ENCODE data around the gene SMAD9.

SMAD9 gene

DNA sequence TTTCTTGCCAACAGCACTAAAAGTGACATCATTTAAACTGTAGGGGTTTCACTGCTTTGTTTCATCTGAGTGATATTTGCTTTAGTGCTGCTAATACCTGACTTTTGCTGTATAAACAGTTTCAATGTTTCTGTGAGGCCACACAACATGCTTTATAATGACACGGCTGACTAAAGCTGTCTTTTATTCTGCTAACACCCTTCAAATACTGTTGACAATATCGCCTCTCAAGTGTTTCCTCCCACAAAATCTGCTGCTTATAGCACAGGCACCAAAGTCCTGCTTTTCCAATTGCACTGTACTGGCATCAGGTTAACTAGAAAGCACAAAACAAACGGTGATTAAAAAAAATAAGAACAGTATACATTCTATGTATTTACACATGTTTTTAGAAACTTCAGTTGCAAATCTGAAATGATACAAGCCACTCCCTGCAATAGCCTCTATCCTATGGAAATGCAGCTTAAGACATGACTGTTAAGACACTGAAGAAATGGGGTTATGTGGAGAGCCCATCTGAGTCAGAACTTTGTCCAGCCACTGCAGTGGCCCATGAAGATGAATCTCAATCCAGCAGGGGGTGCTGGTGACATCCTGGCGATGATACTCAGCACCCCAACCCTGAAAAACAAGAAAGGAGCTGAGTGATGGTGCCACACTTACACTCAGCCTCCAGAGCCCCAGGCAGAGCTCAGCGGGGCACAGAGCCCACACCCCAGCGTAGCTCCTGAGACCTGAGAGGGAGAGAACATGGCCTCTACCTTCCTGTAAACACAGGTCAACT lies 71.6 kb downstream of the SMAD9 start:
- Histone ChIP-seq H3K9me3 (ENCODE audit: control insufficient read depth in 5 of 5, low read length in 5 of 5) (no peaks in the 10 kb centered on the region), H3K36me3 (ENCODE audit: control insufficient read depth in 5 of 5, insufficient read depth in 5 of 5, low read length in 5 of 5) (peaks cover 0 to 6% (median 0%) of the 10 kb centered on the region in 5 donors), H3K27ac (ENCODE audit: low read depth, low read length) (no peak overlapping the region), H3K9ac (ENCODE audit: low read length in 5 of 5) (peak overlapping the region in 1 of 5 donors; percentile 31), H3K4me1 (ENCODE audit: control insufficient read depth in 5 of 5, insufficient read depth in 5 of 5, low read length in 5 of 5) (peaks cover 0 to 6% (median 3%) of the 10 kb centered on the region in 5 donors), H3K27me3 (ENCODE audit: control insufficient read depth in 5 of 5, insufficient read depth in 4 of 5, low read length in 5 of 5) (no peaks in the 10 kb centered on the region), H3K4me3 (ENCODE audit: low read depth in 1 of 5, low read length in 5 of 5) (no peak overlapping the region)

- H3K27ac ChIP-seq (ENCODE audit: low read depth, low read length), result no peak overlapping the region
- H3K9me3 ChIP-seq (ENCODE audit: control insufficient read depth in 5 of 5, low read length in 5 of 5), result no peaks in the 10 kb centered on the region
- H3K36me3 ChIP-seq (ENCODE audit: control insufficient read depth in 5 of 5, insufficient read depth in 5 of 5, low read length in 5 of 5), result peaks cover 0 to 4% (median 0%) of the 10 kb centered on the region in 5 donors
- no peak overlapping the region for H3K4me3 ChIP-seq (ENCODE audit: low read depth in 1 of 5, low read length in 5 of 5)
- H3K4me1 ChIP-seq (ENCODE audit: control insufficient read depth in 5 of 5, insufficient read depth in 5 of 5, low read length in 5 of 5), result peaks cover 0 to 6% (median 3%) of the 10 kb centered on the region in 5 donors
- no peaks in the 10 kb centered on the region for H3K27me3 ChIP-seq (ENCODE audit: control insufficient read depth in 5 of 5, insufficient read depth in 4 of 5, low read length in 5 of 5)
- no peak overlapping the region for H3K9ac ChIP-seq (ENCODE audit: low read length in 5 of 5)
Measured at GRCh38 chr13:36847606-36848005, 72.4 kb downstream of the SMAD9 start.

- peaks cover 0 to 4% (median 0%) of the 10 kb centered on the region in 5 donors for H3K36me3 ChIP-seq (ENCODE audit: control insufficient read depth in 5 of 5, insufficient read depth in 5 of 5, low read length in 5 of 5)
- H3K4me3 ChIP-seq (ENCODE audit: low read depth in 1 of 5, low read length in 5 of 5), result no peak overlapping the region
- no peaks in the 10 kb centered on the region for H3K9me3 ChIP-seq (ENCODE audit: control insufficient read depth in 5 of 5, low read length in 5 of 5)
- no peak overlapping the region for H3K27ac ChIP-seq (ENCODE audit: low read depth, low read length)
- H3K9ac ChIP-seq (ENCODE audit: low read length in 5 of 5), result no peak overlapping the region
- no peaks in the 10 kb centered on the region for H3K4me1 ChIP-seq (ENCODE audit: control insufficient read depth in 5 of 5, insufficient read depth in 5 of 5, low read length in 5 of 5)
- H3K27me3 ChIP-seq (ENCODE audit: control insufficient read depth in 5 of 5, insufficient read depth in 4 of 5, low read length in 5 of 5), result no peaks in the 10 kb centered on the region
Measured at GRCh38 chr13:36841391-36841790, 78.6 kb downstream of the SMAD9 start.

DNA sequence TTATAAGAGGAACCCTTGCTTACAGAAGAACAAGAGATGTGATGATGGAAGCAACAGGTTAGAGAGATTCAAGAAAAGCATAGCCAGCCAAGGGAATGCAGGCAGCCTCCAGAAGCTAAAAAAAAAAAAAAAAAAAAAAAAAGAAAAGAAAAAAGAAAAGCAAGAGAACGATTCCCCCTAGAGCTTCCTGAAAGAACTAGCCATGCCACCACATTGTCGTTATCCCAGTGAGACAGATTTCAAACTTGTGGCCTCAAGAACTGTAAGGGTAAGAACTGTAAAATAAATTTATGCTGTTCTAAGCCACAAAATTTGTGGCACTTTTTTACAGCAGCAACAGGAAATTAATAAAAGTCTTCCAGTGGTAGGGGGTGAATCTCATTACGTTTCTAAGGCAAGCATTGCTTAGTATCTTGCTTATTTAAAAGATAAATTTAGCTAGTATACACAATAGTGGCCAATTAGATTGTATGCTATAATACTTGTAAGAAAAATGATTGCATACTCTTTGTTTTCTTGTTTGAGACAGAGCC lies 79.3 kb downstream of the SMAD9 start:
- H3K4me3 ChIP-seq (ENCODE audit: low read depth in 1 of 5, low read length in 5 of 5), result no peak overlapping the region
- H3K27me3 ChIP-seq (ENCODE audit: control insufficient read depth in 5 of 5, insufficient read depth in 4 of 5, low read length in 5 of 5), result no peaks in the 10 kb centered on the region
- no peaks in the 10 kb centered on the region for H3K4me1 ChIP-seq (ENCODE audit: control insufficient read depth in 5 of 5, insufficient read depth in 5 of 5, low read length in 5 of 5)
- H3K9ac ChIP-seq (ENCODE audit: low read length in 5 of 5), result no peak overlapping the region
- H3K9me3 ChIP-seq (ENCODE audit: control insufficient read depth in 5 of 5, low read length in 5 of 5), result no peaks in the 10 kb centered on the region
- no peak overlapping the region for H3K27ac ChIP-seq (ENCODE audit: low read depth, low read length)
- H3K36me3 ChIP-seq (ENCODE audit: control insufficient read depth in 5 of 5, insufficient read depth in 5 of 5, low read length in 5 of 5), result peaks cover 0 to 4% (median 0%) of the 10 kb centered on the region in 5 donors

DNA sequence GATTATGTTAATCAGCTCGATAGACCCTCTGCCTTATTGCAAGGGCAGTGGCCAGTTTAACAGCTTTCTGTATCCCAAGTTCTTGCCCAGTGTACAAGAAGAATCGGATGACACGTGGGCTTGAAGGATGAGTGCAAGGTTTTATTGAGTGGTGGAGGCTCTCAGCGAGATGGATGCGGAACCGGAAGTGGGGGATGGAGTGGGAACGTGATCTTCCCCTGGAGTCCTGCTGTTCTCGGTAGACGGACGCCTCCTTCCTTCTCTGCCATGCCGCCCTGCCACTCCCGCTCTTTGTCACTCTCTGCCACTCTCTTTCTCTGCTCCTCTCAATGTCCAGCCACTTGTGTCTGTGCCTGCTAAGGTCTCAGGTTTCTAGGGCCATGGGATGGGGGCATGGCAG lies 80.1 kb downstream of the SMAD9 start:
- no peaks in the 10 kb centered on the region for H3K9me3 ChIP-seq (ENCODE audit: control insufficient read depth in 5 of 5, low read length in 5 of 5)
- H3K27ac ChIP-seq (ENCODE audit: low read depth, low read length), result no peak overlapping the region
- H3K36me3 ChIP-seq (ENCODE audit: control insufficient read depth in 5 of 5, insufficient read depth in 5 of 5, low read length in 5 of 5), result peaks cover 0 to 4% (median 0%) of the 10 kb centered on the region in 5 donors
- H3K27me3 ChIP-seq (ENCODE audit: control insufficient read depth in 5 of 5, insufficient read depth in 4 of 5, low read length in 5 of 5), result no peaks in the 10 kb centered on the region
- H3K9ac ChIP-seq (ENCODE audit: low read length in 5 of 5), result no peak overlapping the region
- H3K4me3 ChIP-seq (ENCODE audit: low read depth in 1 of 5, low read length in 5 of 5), result no peak overlapping the region
- H3K4me1 ChIP-seq (ENCODE audit: control insufficient read depth in 5 of 5, insufficient read depth in 5 of 5, low read length in 5 of 5), result no peaks in the 10 kb centered on the region

- no peaks in the 10 kb centered on the region for H3K9me3 ChIP-seq (ENCODE audit: control insufficient read depth in 5 of 5, low read length in 5 of 5)
- no peaks in the 10 kb centered on the region for H3K27me3 ChIP-seq (ENCODE audit: control insufficient read depth in 5 of 5, insufficient read depth in 4 of 5, low read length in 5 of 5)
- H3K27ac ChIP-seq (ENCODE audit: low read depth, low read length), result no peak overlapping the region
- no peak overlapping the region for H3K9ac ChIP-seq (ENCODE audit: low read length in 5 of 5)
- H3K4me3 ChIP-seq (ENCODE audit: low read depth in 1 of 5, low read length in 5 of 5), result no peak overlapping the region
- peaks cover 0 to 4% (median 3%) of the 10 kb centered on the region in 5 donors for H3K36me3 ChIP-seq (ENCODE audit: control insufficient read depth in 5 of 5, insufficient read depth in 5 of 5, low read length in 5 of 5)
- H3K4me1 ChIP-seq (ENCODE audit: control insufficient read depth in 5 of 5, insufficient read depth in 5 of 5, low read length in 5 of 5), result no peaks in the 10 kb centered on the region
Measured at GRCh38 chr13:36839281-36839680, 80.8 kb downstream of the SMAD9 start.

GRCh38 chr13:36837354-36838092 lies 82.5 kb downstream of the SMAD9 start:
- Histone ChIP-seq H3K9me3 (ENCODE audit: control insufficient read depth in 5 of 5, low read length in 5 of 5) (no peaks in the 10 kb centered on the region), H3K27me3 (ENCODE audit: control insufficient read depth in 5 of 5, insufficient read depth in 4 of 5, low read length in 5 of 5) (no peaks in the 10 kb centered on the region), H3K4me1 (ENCODE audit: control insufficient read depth in 5 of 5, insufficient read depth in 5 of 5, low read length in 5 of 5) (no peaks in the 10 kb centered on the region), H3K36me3 (ENCODE audit: control insufficient read depth in 5 of 5, insufficient read depth in 5 of 5, low read length in 5 of 5) (peaks cover 0 to 5% (median 2%) of the 10 kb centered on the region in 5 donors), H3K4me3 (ENCODE audit: low read depth in 1 of 5, low read length in 5 of 5) (no peak overlapping the region), H3K27ac (ENCODE audit: low read depth, low read length) (no peak overlapping the region), H3K9ac (ENCODE audit: low read length in 5 of 5) (no peak overlapping the region)

DNA sequence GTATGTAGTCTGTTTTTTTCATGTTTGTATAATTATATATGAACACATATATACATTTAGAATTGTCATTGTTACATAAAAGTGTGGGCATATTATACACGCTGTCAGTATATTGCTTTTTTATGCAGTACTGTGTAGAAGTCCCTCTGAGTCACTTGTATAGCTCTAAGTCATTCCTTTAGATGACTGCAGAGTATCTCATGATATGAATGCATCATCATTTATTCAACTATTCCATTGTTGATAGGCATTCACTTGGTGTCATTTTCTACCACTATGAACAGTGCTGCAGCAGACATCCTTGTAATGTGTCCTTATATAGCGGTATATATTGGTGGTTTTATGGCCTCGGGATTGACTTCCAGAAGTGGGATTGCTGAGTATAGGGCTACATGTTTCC lies 85.7 kb downstream of the SMAD9 start:
- Histone ChIP-seq H3K27me3 (ENCODE audit: control insufficient read depth in 5 of 5, insufficient read depth in 4 of 5, low read length in 5 of 5) (no peaks in the 10 kb centered on the region), H3K9ac (ENCODE audit: low read length in 5 of 5) (no peak overlapping the region), H3K9me3 (ENCODE audit: control insufficient read depth in 5 of 5, low read length in 5 of 5) (no peaks in the 10 kb centered on the region), H3K4me1 (ENCODE audit: control insufficient read depth in 5 of 5, insufficient read depth in 5 of 5, low read length in 5 of 5) (no peaks in the 10 kb centered on the region), H3K27ac (ENCODE audit: low read depth, low read length) (no peak overlapping the region), H3K4me3 (ENCODE audit: low read depth in 1 of 5, low read length in 5 of 5) (no peak overlapping the region), H3K36me3 (ENCODE audit: control insufficient read depth in 5 of 5, insufficient read depth in 5 of 5, low read length in 5 of 5) (peaks cover 6 to 12% (median 10%) of the 10 kb centered on the region in 5 donors)

DNA sequence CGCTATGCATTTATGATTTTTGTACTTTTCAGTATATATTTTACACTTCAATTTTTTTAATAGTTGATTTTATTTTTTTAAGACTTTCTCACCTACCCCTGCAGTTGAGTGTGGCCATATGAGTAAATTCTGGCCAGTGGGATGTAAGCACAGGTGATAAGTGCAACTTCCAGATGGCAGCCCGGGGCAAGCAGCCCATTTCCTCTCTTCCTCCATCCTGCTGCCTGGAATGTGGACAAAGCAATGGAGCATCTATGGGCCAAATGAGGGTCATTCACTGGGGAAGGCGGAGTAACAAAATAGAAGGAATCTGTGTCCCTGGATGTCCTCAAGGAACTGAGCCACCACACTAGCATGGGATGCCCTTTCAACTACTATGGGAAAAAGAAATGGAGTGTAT lies 88.7 kb downstream of the SMAD9 start:
- H3K4me1 ChIP-seq (ENCODE audit: control insufficient read depth in 5 of 5, insufficient read depth in 5 of 5, low read length in 5 of 5), result no peaks in the 10 kb centered on the region
- H3K36me3 ChIP-seq (ENCODE audit: control insufficient read depth in 5 of 5, insufficient read depth in 5 of 5, low read length in 5 of 5), result peaks cover 11 to 28% (median 16%) of the 10 kb centered on the region in 5 donors
- no peak overlapping the region for H3K9ac ChIP-seq (ENCODE audit: low read length in 5 of 5)
- no peaks in the 10 kb centered on the region for H3K27me3 ChIP-seq (ENCODE audit: control insufficient read depth in 5 of 5, insufficient read depth in 4 of 5, low read length in 5 of 5)
- H3K9me3 ChIP-seq (ENCODE audit: control insufficient read depth in 5 of 5, low read length in 5 of 5), result no peaks in the 10 kb centered on the region
- no peak overlapping the region for H3K4me3 ChIP-seq (ENCODE audit: low read depth in 1 of 5, low read length in 5 of 5)
- no peak overlapping the region for H3K27ac ChIP-seq (ENCODE audit: low read depth, low read length)

GRCh38 chr13:36829753-36830152 lies 90.3 kb downstream of the SMAD9 start:
- Histone ChIP-seq H3K27me3 (ENCODE audit: control insufficient read depth in 5 of 5, insufficient read depth in 4 of 5, low read length in 5 of 5) (no peaks in the 10 kb centered on the region), H3K36me3 (ENCODE audit: control insufficient read depth in 5 of 5, insufficient read depth in 5 of 5, low read length in 5 of 5) (peaks cover 12 to 31% (median 17%) of the 10 kb centered on the region in 5 donors), H3K9ac (ENCODE audit: low read length in 5 of 5) (no peak overlapping the region), H3K4me3 (ENCODE audit: low read depth in 1 of 5, low read length in 5 of 5) (no peak overlapping the region), H3K9me3 (ENCODE audit: control insufficient read depth in 5 of 5, low read length in 5 of 5) (no peaks in the 10 kb centered on the region), H3K4me1 (ENCODE audit: control insufficient read depth in 5 of 5, insufficient read depth in 5 of 5, low read length in 5 of 5) (no peaks in the 10 kb centered on the region), H3K27ac (ENCODE audit: low read depth, low read length) (no peak overlapping the region)
